MM.1S (cell line): ENCODE measurements around the gene CCT8.

Experiments used
- DNase-seq: peaks from one replicate; pipeline ENCODE4 v3.0.0-alpha.2; 2015
- H2AFZ ChIP-seq: fragments of 300-600 bp; sonication (generic); 2 replicates; pipeline ENCODE4 v1.6.0; 2016; ENCODE audit warnings: antibody characterized with exemption, low read length
- H3F3A ChIP-seq: fragments of 300-600 bp; sonication (generic); 2 replicates; pipeline ENCODE4 v1.6.1; 2016; ENCODE audit warnings: mild to moderate bottlenecking, antibody characterized with exemption, low read length, moderate library complexity, mixed read lengths; ENCODE audit not compliant: insufficient read depth
- H3K27ac ChIP-seq: fragments of 300-600 bp; sonication (generic); 2 replicates; pipeline ENCODE4 v1.5.1; 2016; ENCODE audit warnings: mild to moderate bottlenecking, low read length
- H3K27me3 ChIP-seq: fragments of 300-600 bp; sonication (generic); replicated peaks from 2 replicates; pipeline ENCODE4 v1.6.0; 2016; ENCODE audit warnings: low read length; ENCODE audit not compliant: insufficient read depth
- H3K36me3 ChIP-seq: fragments of 300-600 bp; sonication (generic); replicated peaks from 2 replicates; pipeline ENCODE4 v1.6.1; 2016; ENCODE audit warnings: mild to moderate bottlenecking, low read length, mixed read lengths; ENCODE audit not compliant: insufficient read depth
- H3K4me1 ChIP-seq: fragments of 300-600 bp; sonication (generic); 2 replicates; pipeline ENCODE4 v1.6.1; 2016; ENCODE audit warnings: low read length, mixed read lengths
- H3K4me2 ChIP-seq: fragments of 300-600 bp; sonication (generic); 2 replicates; pipeline ENCODE4 v1.6.0; 2016; ENCODE audit warnings: low read depth, low read length
- H3K4me3 ChIP-seq: fragments of 300-600 bp; sonication (generic); 2 replicates; pipeline ENCODE4 v1.5.1; 2016; ENCODE audit warnings: low read length, mixed read lengths
- H3K79me2 ChIP-seq: fragments of 300-600 bp; sonication (generic); 2 replicates; pipeline ENCODE4 v1.6.1; 2016; ENCODE audit warnings: mixed run types, low read length, mixed read lengths
- H3K9ac ChIP-seq: fragments of 300-600 bp; sonication (generic); 2 replicates; pipeline ENCODE4 v1.6.1; 2016; ENCODE audit warnings: low read length, mixed read lengths
- H3K9me2 ChIP-seq: fragments of 300-600 bp; sonication (generic); replicated peaks from 2 replicates; pipeline ENCODE4 v1.6.1; 2016; ENCODE audit warnings: mild to moderate bottlenecking, low read length, mixed read lengths; ENCODE audit not compliant: insufficient read depth
- H3K9me3 ChIP-seq: fragments of 300-600 bp; sonication (generic); replicated peaks from 2 replicates; pipeline ENCODE4 v1.6.1; 2016; ENCODE audit warnings: mild to moderate bottlenecking, low read length, mixed read lengths; ENCODE audit not compliant: insufficient read depth
- H4K20me1 ChIP-seq: fragments of 300-600 bp; sonication (generic); 2 replicates; pipeline ENCODE4 v1.6.1; 2016; ENCODE audit warnings: mild to moderate bottlenecking, low read length, moderate library complexity, mixed read lengths; ENCODE audit not compliant: insufficient read depth
- CTCF ChIP-seq: fragments of 300-600 bp; sonication (generic); IDR thresholded peaks from 2 replicates; pipeline ENCODE4 v1.5.1; 2016; ENCODE audit warnings: antibody characterized with exemption, low read length, mixed read lengths
- EZH2 ChIP-seq: fragments of 300-600 bp; sonication (generic); optimal IDR thresholded peaks from 2 replicates; pipeline ENCODE3; 2017; ENCODE audit warnings: low read depth, mild to moderate bottlenecking, antibody characterized with exemption, low read length, mixed read lengths
- EZH2phosphoT487 ChIP-seq: fragments of 300-600 bp; sonication (generic); IDR thresholded peaks from 2 replicates; pipeline ENCODE4 v1.6.1; 2018; ENCODE audit warnings: antibody characterized with exemption, low read length

Gene CCT8

DNA sequence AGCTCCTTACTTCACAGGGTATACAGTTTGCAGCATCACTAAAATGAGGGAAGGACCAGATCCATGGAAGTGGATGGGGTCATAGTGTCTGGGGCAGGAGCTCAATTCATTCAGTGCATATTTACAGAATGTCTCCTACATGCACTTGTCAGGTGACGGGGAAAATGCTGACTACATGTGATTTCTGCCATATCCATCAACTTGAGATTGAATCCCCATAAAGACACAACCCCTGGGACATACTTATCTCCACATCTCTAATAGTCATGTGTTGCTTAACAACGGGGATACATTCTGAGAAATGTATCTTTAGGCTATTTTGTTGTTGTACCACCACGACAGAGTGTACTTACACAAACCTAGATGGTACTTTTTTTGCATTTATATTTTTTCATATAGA, 66.3 kb downstream of the CCT8 start:
- Histone ChIP-seq H3K9me3 (no peaks in the 10 kb centered on the region), H3K4me3 (no peak overlapping the region), H3F3A (peaks cover 15% of the 10 kb centered on the region), H3K9me2 (no peaks in the 10 kb centered on the region), H3K27me3 (no peaks in the 10 kb centered on the region), H4K20me1 (no peaks in the 10 kb centered on the region), H3K4me2 (no peak overlapping the region), H3K36me3 (no peaks in the 10 kb centered on the region), H2AFZ (no peak overlapping the region), H3K79me2 (no peaks in the 10 kb centered on the region), H3K4me1 (no peaks in the 10 kb centered on the region), H3K9ac (no peak overlapping the region), H3K27ac (no peak overlapping the region)
- DNase-seq = no peak
- TF ChIP-seq EZH2 = no peak
- TF ChIP-seq CTCF = no peak
- TF ChIP-seq EZH2phosphoT487 = no peak
